H1 (cell line): ENCODE measurements around the gene GALNT9. TPM values are rescaled to one million over a fixed set of nuclear protein-coding genes. Genes with fewer than 3 reads are reported as not detected.

Source experiments
- CTCF ChIA-PET: fragments of 300-600 bp; sonication (Branson Sonifier 250); formaldehyde crosslinking; loops from one replicate; lab custom pipeline; 2021; ENCODE audit not compliant: partially characterized antibody; lab: Charles Lee
- POLR2A ChIA-PET: fragments of 300-600 bp; sonication (Branson Sonifier 250); formaldehyde crosslinking; loops from one replicate; lab custom pipeline; 2021; ENCODE audit warnings: inconsistent platforms; ENCODE audit not compliant: partially characterized antibody; lab: Charles Lee
- DNase-seq, 2 experiments: peaks; one replicate each; pipeline versions ENCODE4 v3.0.0 to v3.0.0-alpha.2; 2010 to 2022; ENCODE audit warnings: low spot score in 2 of 2, low read depth in 1 of 2, mixed read lengths in 1 of 2
- FAIRE-seq: peaks from 2 replicates; lab custom pipeline; 2011; peaks lifted over from hg19 to GRCh38; lab: Jason Lieb, UNC
- H2AFZ ChIP-seq: 2 replicates; pipeline ENCODE4 v1.8.1; 2012; ENCODE audit warnings: low read length, inconsistent platforms
- H2AK5ac ChIP-seq: 2 replicates; pipeline ENCODE4 v1.6.1; 2013; ENCODE audit warnings: low read depth, low read length
- H2BK120ac ChIP-seq: replicated peaks from 2 replicates; pipeline ENCODE3; 2013; ENCODE audit warnings: low read depth, low read length, inconsistent platforms
- H2BK12ac ChIP-seq: 2 replicates; pipeline ENCODE4 v1.6.1; 2013; ENCODE audit warnings: low read depth, low read length
- H2BK15ac ChIP-seq: 2 replicates; pipeline ENCODE4 v1.6.1; 2013; ENCODE audit warnings: low read length
- H2BK20ac ChIP-seq: 2 replicates; pipeline ENCODE4 v1.6.1; 2013; ENCODE audit warnings: low read length
- H2BK5ac ChIP-seq: 2 replicates; pipeline ENCODE4 v1.6.1; 2013; ENCODE audit warnings: low read depth, low read length
- H3K14ac ChIP-seq: 2 replicates; pipeline ENCODE4 v1.6.1; 2013; ENCODE audit warnings: inconsistent platforms; ENCODE audit not compliant: insufficient read length
- H3K18ac ChIP-seq: 2 replicates; pipeline ENCODE4 v1.6.1; 2013; ENCODE audit warnings: low read length; ENCODE audit errors: extremely low read depth
- H3K23ac ChIP-seq: 2 replicates; pipeline ENCODE4 v1.6.1; 2013; ENCODE audit warnings: inconsistent platforms; ENCODE audit not compliant: insufficient read length
- H3K23me2 ChIP-seq: 2 replicates; pipeline ENCODE4 v1.6.1; 2013; ENCODE audit warnings: low read depth, low read length
- H3K27ac ChIP-seq: 2 replicates; pipeline ENCODE4 v1.6.1; 2011; ENCODE audit warnings: low read depth, low read length, inconsistent platforms
- H3K27me3 ChIP-seq, 4 experiments: replicated peaks in 1 of 4; 1 replicate in 1 of 4; 2 replicates in 3 of 4; pipeline versions ENCODE4 v1.6.1 to v1.8.1; 2011 to 2013; ENCODE audit warnings: low read length in 3 of 4, mild to moderate bottlenecking in 3 of 4, inconsistent platforms in 2 of 4, mixed read lengths in 2 of 4, moderate library complexity in 1 of 4; ENCODE audit not compliant: control insufficient read depth in 3 of 4, insufficient read depth in 3 of 4; ENCODE audit errors: extremely low read depth in 1 of 4
- H3K36me3 ChIP-seq, 4 experiments: 2 replicates each; pipeline versions ENCODE4 v1.6.1 to v1.8.1; 2011 to 2013; ENCODE audit warnings: mild to moderate bottlenecking in 4 of 4, low read length in 3 of 4, moderate library complexity in 2 of 4, control low read depth in 1 of 4, inconsistent platforms in 1 of 4; ENCODE audit not compliant: insufficient read depth in 4 of 4, control insufficient read depth in 2 of 4
- H3K4ac ChIP-seq: replicated peaks from 2 replicates; pipeline ENCODE3; 2013; ENCODE audit warnings: low read length, low read depth, mixed read lengths, inconsistent platforms; ENCODE audit not compliant: insufficient read length
- H3K4me1 ChIP-seq, 4 experiments: replicated peaks in 1 of 4; 1 replicate in 1 of 4; 2 replicates in 3 of 4; pipeline versions ENCODE4 v1.6.1 to v1.8.1; 2011 to 2013; ENCODE audit warnings: low read length in 3 of 4, inconsistent platforms in 2 of 4, mixed read lengths in 1 of 4; ENCODE audit not compliant: insufficient read depth in 4 of 4, control insufficient read depth in 3 of 4
- H3K4me2 ChIP-seq, 2 experiments: 2 replicates each; pipeline versions ENCODE4 v1.6.1 to v1.8.1; 2011 to 2013; ENCODE audit warnings: low read depth in 2 of 2, low read length in 2 of 2, control low read depth in 1 of 2, inconsistent platforms in 1 of 2, mild to moderate bottlenecking in 1 of 2; ENCODE audit not compliant: insufficient read depth in 1 of 2
- H3K4me3 ChIP-seq, 4 experiments: fragments of 200-600, 300-600 bp in 1 of 4; sonication (generic), shearing (Covaris generic), sonication (Bioruptor Twin) in 1 of 4; 2 replicates each; pipeline versions ENCODE4 v1.5.1 to v1.8.1; 2011 to 2016; ENCODE audit warnings: low read length in 4 of 4, low read depth in 3 of 4, control low read depth in 2 of 4, inconsistent platforms in 2 of 4, mild to moderate bottlenecking in 2 of 4, mixed read lengths in 1 of 4, moderate library complexity in 1 of 4; ENCODE audit not compliant: insufficient read depth in 2 of 4; ENCODE audit errors: extremely low read depth in 1 of 4
- H3K56ac ChIP-seq: replicated peaks from 2 replicates; pipeline ENCODE3; 2013; ENCODE audit warnings: low read depth, mild to moderate bottlenecking, mixed read lengths, low read length, inconsistent platforms; ENCODE audit not compliant: insufficient read length
- H3K79me1 ChIP-seq: 2 replicates; pipeline ENCODE4 v1.6.1; 2013; ENCODE audit warnings: low read depth, low read length, control low read depth
- H3K79me2 ChIP-seq, 2 experiments: 2 replicates each; pipeline versions ENCODE4 v1.6.1 to v1.8.1; 2012 to 2013; ENCODE audit warnings: low read length in 2 of 2, mild to moderate bottlenecking in 2 of 2, inconsistent platforms in 1 of 2; ENCODE audit not compliant: insufficient read depth in 2 of 2, control insufficient read depth in 1 of 2
- H3K9ac ChIP-seq, 4 experiments: replicated peaks in 1 of 4; 1 replicate in 1 of 4; 2 replicates in 3 of 4; pipeline versions ENCODE4 v1.6.1 to v1.8.1; 2011 to 2013; ENCODE audit warnings: low read depth in 3 of 4, low read length in 3 of 4, control low read depth in 2 of 4, mild to moderate bottlenecking in 2 of 4, moderate library complexity in 2 of 4, inconsistent platforms in 1 of 4; ENCODE audit errors: extremely low read depth in 1 of 4
- H3K9me3 ChIP-seq, 2 experiments: 2 replicates each; pipeline versions ENCODE4 v1.6.1 to v1.8.1; 2012 to 2013; ENCODE audit warnings: mild to moderate bottlenecking in 2 of 2, moderate library complexity in 2 of 2, control low read depth in 1 of 2, inconsistent platforms in 1 of 2, low read depth in 1 of 2, low read length in 1 of 2, mixed read lengths in 1 of 2; ENCODE audit not compliant: insufficient read depth in 2 of 2
- H4K20me1 ChIP-seq, 2 experiments: replicated peaks in 1 of 2; 2 replicates each; pipeline versions ENCODE3 to v1.8.1; 2011 to 2013; ENCODE audit warnings: inconsistent platforms in 2 of 2, low read length in 2 of 2, mild to moderate bottlenecking in 1 of 2; ENCODE audit not compliant: insufficient read depth in 2 of 2, control insufficient read depth in 1 of 2
- H4K5ac ChIP-seq: 2 replicates; pipeline ENCODE4 v1.6.1; 2013; ENCODE audit warnings: low read length, low read depth, mixed read lengths, inconsistent platforms; ENCODE audit not compliant: insufficient read length
- H4K8ac ChIP-seq: 2 replicates; pipeline ENCODE4 v1.8.0; 2013; ENCODE audit warnings: mild to moderate bottlenecking, moderate library complexity, low read length, inconsistent platforms; ENCODE audit not compliant: insufficient read depth; ENCODE audit errors: extremely low read depth
- H4K91ac ChIP-seq: replicated peaks from 2 replicates; pipeline ENCODE3; 2013; ENCODE audit warnings: low read length, mixed read lengths, inconsistent platforms; ENCODE audit not compliant: insufficient read length
- E2F6 ChIP-seq: IDR thresholded peaks from 2 replicates; pipeline ENCODE4 v1.6.1; 2012; ENCODE audit warnings: inconsistent platforms
- EP300 ChIP-seq, 2 experiments: IDR thresholded peaks; 1 replicate in 1 of 2; 2 replicates in 1 of 2; pipeline ENCODE4 v1.6.1; 2011 to 2012; ENCODE audit warnings: low read depth in 2 of 2, low read length in 2 of 2, mild to moderate bottlenecking in 2 of 2, borderline replicate concordance in 1 of 2, inconsistent platforms in 1 of 2, moderate library complexity in 1 of 2
- GTF2F1 ChIP-seq: IDR thresholded peaks from 2 replicates; pipeline ENCODE4 v1.6.1; 2012; ENCODE audit warnings: low read depth, low read length, improper control_type of control experiment, borderline replicate concordance
- JUN ChIP-seq: IDR thresholded peaks from 2 replicates; pipeline ENCODE4 v1.6.1; 2011; ENCODE audit warnings: low read depth, mild to moderate bottlenecking, improper control_type of control experiment, low read length
- TAF1 ChIP-seq: IDR thresholded peaks from 2 replicates; pipeline ENCODE4 v1.6.1; 2011; ENCODE audit warnings: mild to moderate bottlenecking, low read depth, low read length
- TAF7 ChIP-seq: optimal IDR thresholded peaks from 2 replicates; pipeline ENCODE3; 2011; ENCODE audit warnings: low read depth, mild to moderate bottlenecking, inconsistent platforms, low read length, moderate library complexity, borderline replicate concordance
- TBP ChIP-seq: IDR thresholded peaks from 2 replicates; pipeline ENCODE4 v1.6.1; 2011; ENCODE audit warnings: low read depth, low read length, improper control_type of control experiment
- TCF12 ChIP-seq: IDR thresholded peaks from 2 replicates; pipeline ENCODE4 v1.6.1; 2011; ENCODE audit warnings: low read depth, mild to moderate bottlenecking, low read length
- USF2 ChIP-seq: IDR thresholded peaks from 2 replicates; pipeline ENCODE4 v1.6.1; 2011; ENCODE audit warnings: low read length, improper control_type of control experiment
- WGBS, 2 experiments: shearing (Covaris generic) in 1 of 2; methylation state at CpG; one replicate each; pipeline versions ENCODE4 v1.1.6 to v1.1.7; 2013 to 2015; ENCODE audit warnings: low lambda C conversion rate in 2 of 2, mixed read lengths in 2 of 2, inconsistent platforms in 1 of 2, low coverage in 1 of 2, missing lambda C conversion rate in 1 of 2; ENCODE audit not compliant: insufficient replicate concordance in 2 of 2, insufficient coverage in 1 of 2, insufficient read length in 1 of 2; ENCODE audit errors: extremely low coverage in 1 of 2, missing lambda C conversion rate in 1 of 2; 5-methylcytosine and 5-hydroxymethylcytosine counted together
- polyA plus RNA-seq, 7 experiments: library from polyadenylated mRNA; depleted of rRNA in 3 of 7; stranded (reverse) in 5 of 7; unstranded in 2 of 7; fragments of >200 nt in 5 of 7; fragments of 200-250 nt in 2 of 7; gene quantifications; 1 replicate in 5 of 7; 2 replicates in 1 of 7; 4 replicates in 1 of 7; pipeline versions ENCODE4 v1.2.1 to v1.2.3, GENCODE V29; 2011 to 2013; ENCODE audit warnings: missing spikeins in 2 of 7, mixed read lengths in 2 of 7
- total RNA-seq: library from RNA; stranded (reverse); fragmentation: NEBNext Ultra II Directional; extraction: Animal tissue kit (Norgen Biotek cat#: 25700); gene quantifications from 2 replicates; pipeline ENCODE4 v1.2.1, GENCODE V29; 2021

Gene GALNT9
- total and polyA plus RNA-seq, 2 of the 8 experiments (the other 6 are each of a cell fraction or from before 2014, with no cell fraction given) = 2.0 to 3.6 TPM

- Histone ChIP-seq H3K9ac (no peak overlapping the region), H3K56ac (no peak overlapping the region), H3K18ac (no peak overlapping the region), H4K91ac (no peak overlapping the region), H3K36me3 (no peaks in the 10 kb centered on the region), H3K79me1 (no peaks in the 10 kb centered on the region), H3K4me3 (no peak overlapping the region), H2BK120ac (no peak overlapping the region), H2AFZ (no peak overlapping the region), H3K27me3 (peaks cover 0 to 18% (median 15%) of the 10 kb centered on the region in 4 experiments; a peak in 4 of 7 replicates), H4K5ac (no peak overlapping the region), H3K23me2 (no peaks in the 10 kb centered on the region), H2BK15ac (no peak overlapping the region), H3K4ac (no peak overlapping the region), H3K14ac (no peak overlapping the region), H2BK20ac (no peak overlapping the region), H3K23ac (no peak overlapping the region), H3K9me3 (no peaks in the 10 kb centered on the region), H4K8ac (no peak overlapping the region; the same call in 1 of the 2 replicates), H2BK12ac (no peak overlapping the region), H3K27ac (no peak overlapping the region), H2BK5ac (no peak overlapping the region), H2AK5ac (no peak overlapping the region), H3K4me1 (0 out of 7 replicates have a peak, but pooled peaks cover 0 to 2% (median 0%) of the 10 kb centered on the region in 4 experiments), H3K4me2 (no peak overlapping the region), H3K79me2 (no peaks in the 10 kb centered on the region), H4K20me1 (peaks cover 0 to 1% of the 10 kb centered on the region in 2 experiments)
- FAIRE-seq = no peak
- 84% methylated on average over 22 of the region's 30 CpGs; no CpG with 5 or more reads in 1 of the 2 experiments for WGBS, 2 experiments
- POLR2A ChIA-PET = interaction anchor here (2.0 kb wide), 1 partner anchor 12 kb away, joined by 10 read pairs; no protein-coding TSS in a partner anchor
- no peak for DNase-seq
- CTCF ChIA-PET = interaction anchor here (0.8 to 1.3 kb wide), 4 partner anchors 8 to 240 kb away, joined by 3 to 4 read pairs (median 4); no protein-coding TSS in a partner anchor
- no peak for TF ChIP-seq TAF7
- no peak for TF ChIP-seq GTF2F1
- TF ChIP-seq E2F6 = no peak
- no peak for TF ChIP-seq TBP
- TF ChIP-seq USF2 = no peak
- no peak for TF ChIP-seq JUN
- no peak for TF ChIP-seq EP300 (IDR thresholded peaks at IDR 0.05; ENCODE audit: borderline replicate concordance in 1 of 2, low read depth in 2 of 2, low read length in 2 of 2)
- TF ChIP-seq TCF12 = no peak
- TF ChIP-seq TAF1 = no peak
Observed at GRCh38 chr12:132174015-132174838, 155.2 kb downstream of the GALNT9 start.
